Hypothalamus (tissue), 51 donors: ENCODE results near the gene RTN4R.
A peak's percentile ranks its signal among the peaks of the same experiment; 100 is the strongest.
"Not testable (repeated sequence)": the region's sequence is repeated elsewhere in the genome, so short reads cannot be mapped to it uniquely, and the experiment has no call there.

Experiments used
- DNase-seq, 51 donors: peaks; one replicate each; lab custom pipeline; 2025; lab: John Stamatoyannopoulos, UW

The RTN4R gene

GRCh38 chr22:20290045-20290392 is 21.9 kb upstream of the RTN4R start:
- no peak for DNase-seq

DNA sequence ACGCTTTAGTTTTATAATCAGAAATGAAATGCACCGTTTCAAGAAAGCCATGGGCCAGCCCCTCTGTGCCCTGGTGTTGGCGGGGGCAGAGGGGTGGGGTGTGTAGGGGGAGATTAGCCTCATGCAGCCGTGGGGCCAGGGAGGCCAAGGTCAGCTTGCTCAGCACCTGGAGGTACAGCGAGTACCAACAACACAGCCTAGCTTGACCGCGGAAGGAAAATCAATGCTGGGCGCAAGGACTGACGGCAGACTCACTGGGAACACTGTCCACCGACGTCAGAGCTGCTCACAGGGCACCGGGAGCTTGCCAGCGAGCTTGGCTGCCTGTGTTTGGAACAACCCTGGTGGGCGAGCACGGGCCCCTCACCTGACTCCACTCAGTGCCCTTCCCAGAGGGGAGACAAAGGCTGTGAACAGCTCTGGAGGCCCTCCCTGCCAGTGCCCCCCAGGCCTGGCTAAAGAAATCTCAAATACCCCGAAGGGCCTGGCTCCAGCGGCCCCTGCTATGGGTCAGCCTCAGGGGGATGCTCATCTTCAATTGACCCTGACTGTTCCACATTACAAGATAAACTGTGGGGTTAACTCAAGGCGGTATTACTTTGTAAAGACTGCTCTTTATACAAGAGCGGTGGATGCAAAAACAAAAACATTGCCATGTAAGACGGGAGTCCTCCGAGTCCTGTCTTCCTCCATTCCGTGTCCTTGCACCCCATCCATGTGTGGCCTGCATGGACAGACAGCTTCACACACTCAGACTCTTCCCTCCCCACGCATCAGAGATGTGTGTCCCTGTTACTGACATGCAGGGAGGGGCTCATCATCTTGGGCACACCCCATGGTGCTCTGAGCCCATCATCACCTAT is 21.3 kb upstream of the RTN4R start:
- not testable (repeated sequence) for DNase-seq

- DNase-seq: not testable (repeated sequence)
These were observed 18.8 kb upstream of the RTN4R start for GRCh38 chr22:20286784-20287423.

DNA sequence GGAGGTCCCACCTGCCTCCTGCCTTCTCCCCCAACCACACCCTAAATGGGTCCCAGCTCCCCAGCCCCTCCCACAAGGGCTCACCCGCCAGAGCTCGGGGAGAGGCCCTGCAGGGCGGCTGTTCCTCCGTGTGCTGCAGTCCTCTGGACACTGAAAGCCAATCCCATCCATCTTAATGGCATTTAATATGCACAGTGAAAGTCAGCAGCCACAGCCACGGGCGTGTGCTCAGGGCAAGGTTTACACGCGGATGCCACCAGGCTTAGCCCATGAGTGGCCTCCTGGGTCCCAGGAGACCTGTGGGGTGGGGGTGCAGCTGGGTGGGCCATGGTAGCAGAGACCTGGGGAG is 18.2 kb upstream of the RTN4R start:
- DNase-seq: not testable (repeated sequence)

GRCh38 chr22:20285473-20286311 is 17.6 kb upstream of the RTN4R start:
- DNase-seq: peak in 48 of 51 donors; percentile 15 to 89 (median 59)

- DNase-seq: no peak
These were observed 16.5 kb upstream of the RTN4R start for GRCh38 chr22:20284471-20285086.

DNA sequence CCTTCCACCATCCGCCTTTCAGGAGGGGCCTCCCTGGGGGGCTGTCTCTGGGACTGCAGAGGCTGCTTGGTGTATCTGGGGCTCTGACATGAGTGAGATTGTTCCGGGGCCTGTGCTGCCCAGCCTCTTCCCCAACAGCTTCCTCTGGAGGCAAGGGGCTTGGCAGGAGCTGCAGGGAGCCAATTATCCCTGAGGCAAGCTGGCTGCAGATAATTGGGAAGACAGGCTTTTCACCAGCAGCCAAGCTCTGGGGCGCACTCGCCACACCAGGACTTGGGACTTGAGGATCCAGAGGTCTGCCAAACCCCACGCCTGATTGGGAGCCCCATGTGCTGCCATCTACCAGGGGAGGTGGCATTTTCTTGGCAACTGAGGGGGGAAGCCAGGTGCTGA is 15.6 kb upstream of the RTN4R start:
- DNase-seq: no peak

DNA sequence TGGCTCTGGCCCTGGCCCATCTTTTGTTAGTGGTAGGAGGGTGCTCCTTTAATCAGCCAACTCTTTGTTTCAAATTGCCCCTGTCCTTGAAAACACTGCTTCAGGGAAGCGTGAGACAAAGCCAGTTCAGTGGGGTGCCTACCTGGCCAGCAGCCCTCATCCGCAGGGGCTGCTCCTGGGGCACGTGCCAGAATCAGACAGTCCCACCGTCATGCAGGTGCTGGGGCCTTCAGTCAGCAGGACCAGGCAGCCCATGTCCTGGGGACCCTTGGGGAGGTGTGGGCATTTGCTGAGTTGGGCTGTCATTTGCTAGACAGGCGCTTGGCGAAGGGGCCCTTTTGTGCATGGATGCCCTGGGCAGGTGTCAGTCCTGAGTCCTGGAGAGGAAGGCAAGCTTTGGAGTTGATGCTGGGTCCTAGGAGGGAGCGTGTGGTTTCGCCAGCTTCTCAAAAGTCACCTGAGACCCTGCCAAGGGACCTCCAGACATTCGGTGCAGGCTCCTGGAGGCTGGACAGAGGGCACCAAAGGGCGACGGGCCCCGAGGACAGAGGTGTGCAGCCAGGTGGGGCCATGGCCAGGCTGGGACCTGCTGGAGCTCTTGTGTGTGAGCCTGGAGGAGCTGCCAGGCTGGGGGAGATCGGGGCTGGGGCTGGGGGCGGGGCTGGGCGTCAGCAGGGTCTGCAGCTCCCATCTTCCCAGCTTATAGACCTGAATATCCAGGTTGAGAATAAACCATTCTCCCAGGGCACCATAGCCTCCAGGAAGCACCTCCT is 15.0 kb upstream of the RTN4R start:
- no peak for DNase-seq

GRCh38 chr22:20281891-20282290 is 13.8 kb upstream of the RTN4R start:
- no peak for DNase-seq

DNA sequence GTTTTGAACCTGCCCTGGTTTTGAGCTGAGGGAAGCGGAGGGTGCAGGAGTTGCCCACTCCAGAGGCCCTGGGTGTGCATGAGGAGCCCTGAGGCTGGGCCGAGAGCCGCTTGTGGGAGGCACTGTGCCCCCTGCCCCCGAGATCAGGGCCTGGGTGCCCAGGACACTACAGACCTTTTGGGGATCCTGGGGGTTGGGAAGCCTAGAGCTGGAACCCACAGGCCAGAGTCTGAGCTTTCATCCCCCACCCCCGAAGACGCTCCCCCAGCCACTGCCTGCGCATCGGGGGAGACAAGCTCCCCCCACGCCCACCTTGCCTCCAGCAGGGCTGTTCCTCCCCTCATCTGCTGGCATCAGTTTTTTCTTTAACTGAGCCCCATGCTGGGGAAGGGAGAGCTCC is 13.4 kb upstream of the RTN4R start:
- DNase-seq: not testable (repeated sequence)

DNA sequence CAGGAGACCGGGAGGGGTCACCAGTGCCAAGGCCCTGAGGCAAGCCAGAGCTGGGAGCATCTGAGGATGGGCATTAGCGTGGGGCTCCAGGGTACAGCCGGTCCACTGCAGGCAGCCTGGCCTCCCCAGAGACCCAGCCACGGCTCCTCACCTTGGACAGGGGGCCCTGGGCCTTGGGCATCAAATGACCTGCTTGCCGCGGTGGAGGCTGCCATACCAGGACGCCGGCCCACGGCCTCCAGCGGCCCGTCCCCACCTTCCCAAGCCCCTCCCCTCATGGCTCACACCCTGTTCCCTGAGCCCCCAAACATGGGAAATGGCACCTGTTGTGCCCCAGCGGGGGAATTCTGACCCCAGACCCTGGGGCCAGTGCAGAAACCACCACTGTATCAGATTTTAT is 12.7 kb upstream of the RTN4R start:
- DNase-seq: no peak

DNA sequence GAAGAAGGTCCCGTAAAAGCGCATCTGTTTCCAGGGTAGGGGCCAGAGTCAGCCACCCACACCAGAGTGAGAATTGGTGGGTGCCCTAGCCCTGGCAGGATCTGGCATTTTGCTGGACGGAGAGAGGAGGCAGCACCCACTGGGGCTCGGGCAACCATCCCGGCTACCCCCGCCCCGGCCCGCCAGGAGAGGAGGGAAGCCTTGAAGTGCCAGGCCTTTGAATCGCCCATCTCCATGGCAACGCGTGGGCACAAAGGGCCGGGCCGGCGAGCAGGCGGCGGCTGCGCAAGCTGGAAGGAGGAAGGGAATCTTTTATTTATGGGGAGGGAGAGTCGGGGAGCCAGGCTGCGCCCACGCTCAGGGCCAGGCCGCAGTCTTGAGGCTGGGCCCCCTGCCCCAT is 12.0 kb upstream of the RTN4R start:
- DNase-seq: peak in 32 of 51 donors; percentile 4 to 66 (median 44)

DNA sequence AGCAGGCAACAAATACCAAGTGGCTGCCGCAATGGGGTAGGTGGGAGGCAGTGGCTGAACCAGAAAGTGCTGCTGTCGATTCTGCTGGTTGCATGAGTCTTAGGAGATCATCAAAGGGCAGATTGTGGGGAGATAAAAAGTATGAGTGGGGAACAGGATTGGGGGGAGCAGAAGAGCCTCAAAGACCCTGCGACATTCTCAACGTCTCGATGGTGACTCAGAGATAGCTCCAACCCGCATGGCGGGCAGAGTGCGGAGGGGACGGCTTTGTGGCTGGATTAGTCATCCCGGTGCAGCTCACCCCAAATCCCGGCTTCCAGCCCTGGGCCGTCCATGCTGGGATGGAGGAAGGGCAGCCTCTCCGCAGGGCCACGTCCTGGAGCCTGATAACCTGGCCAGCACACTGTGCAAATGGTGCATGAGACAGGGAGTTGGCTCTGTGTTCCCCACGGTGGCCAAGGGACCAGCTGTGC is 11.6 kb upstream of the RTN4R start:
- DNase-seq: no peak

DNA sequence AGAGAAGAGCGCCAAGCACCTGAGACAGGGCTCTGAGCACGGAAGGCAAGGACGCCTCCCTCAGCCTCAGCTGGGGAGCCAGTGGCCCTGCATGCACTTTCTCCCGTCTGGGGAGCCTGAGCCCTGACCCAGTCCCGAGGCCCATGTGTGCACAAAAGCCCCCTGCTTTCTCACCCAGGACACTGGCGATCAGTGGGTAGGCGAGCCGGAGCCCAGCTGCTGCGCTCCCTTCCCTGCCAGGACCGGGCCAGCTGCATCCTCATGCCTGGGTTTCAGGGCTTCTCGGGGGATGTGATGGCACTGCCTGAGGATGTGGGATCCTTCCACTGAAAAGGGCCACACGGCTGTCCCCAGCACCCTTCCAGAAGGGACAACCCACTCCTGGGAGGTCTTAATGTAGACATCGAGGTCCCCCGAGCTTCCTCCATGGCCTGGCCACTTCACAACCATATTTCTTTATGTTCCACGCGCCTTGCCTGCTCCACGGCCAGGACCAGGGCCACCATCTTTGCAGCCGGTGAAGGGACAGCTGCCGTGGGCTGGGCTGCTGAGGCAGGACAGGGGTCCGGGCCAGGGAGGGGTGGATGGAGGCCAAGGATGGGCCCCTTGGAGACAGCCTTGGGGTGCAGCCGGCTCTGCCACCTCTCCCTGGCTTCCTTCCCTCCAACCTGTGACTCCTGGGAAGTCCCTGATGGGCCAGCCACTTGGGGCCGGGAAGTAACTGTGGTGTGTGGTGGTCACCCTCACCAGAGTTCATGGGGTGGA is 10.8 kb upstream of the RTN4R start:
- not testable (repeated sequence) for DNase-seq

GRCh38 chr22:20277936-20278635 is 10.0 kb upstream of the RTN4R start:
- DNase-seq: not testable (repeated sequence)

GRCh38 chr22:20276468-20276867 is 8.3 kb upstream of the RTN4R start:
- no peak for DNase-seq

DNA sequence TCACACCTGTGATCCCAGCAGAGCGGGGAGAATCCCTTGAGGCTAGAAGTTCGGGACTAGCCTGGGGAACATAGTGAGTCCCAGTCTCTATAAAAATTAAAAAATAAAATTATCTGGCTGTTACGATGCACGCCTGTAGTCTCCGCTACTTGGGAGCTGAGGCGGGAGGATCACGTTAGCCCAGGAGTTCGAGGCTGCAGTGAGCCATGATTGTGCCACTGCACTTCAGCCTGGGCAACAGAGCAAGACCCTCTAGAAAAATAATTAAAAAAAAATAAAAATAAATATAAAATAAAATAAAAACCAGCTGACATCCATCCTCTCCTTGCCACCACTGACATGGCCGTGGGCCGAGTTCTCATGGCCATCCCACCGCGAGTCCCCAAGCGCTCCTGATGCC is 7.7 kb upstream of the RTN4R start:
- DNase-seq: no peak

DNA sequence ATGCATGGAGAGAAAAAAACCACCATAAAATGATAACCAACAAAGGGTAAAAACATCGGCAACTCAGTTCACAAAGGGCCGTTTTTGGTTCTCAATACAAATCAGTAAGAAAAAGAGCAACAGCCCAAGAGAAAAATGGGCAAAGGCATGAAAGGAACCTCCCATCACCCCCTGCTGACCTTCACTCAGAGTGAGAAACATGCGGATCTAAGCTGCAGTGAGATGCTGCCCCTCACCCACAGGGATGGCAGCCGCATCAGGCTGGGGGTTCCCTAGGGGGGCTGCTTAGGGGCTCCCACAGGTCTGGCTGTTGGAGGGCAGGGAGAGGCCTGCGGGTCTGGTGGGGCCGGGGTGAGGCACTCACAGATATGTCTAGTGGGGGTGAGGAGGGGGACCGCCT is 7.2 kb upstream of the RTN4R start:
- DNase-seq: not testable (repeated sequence)

DNA sequence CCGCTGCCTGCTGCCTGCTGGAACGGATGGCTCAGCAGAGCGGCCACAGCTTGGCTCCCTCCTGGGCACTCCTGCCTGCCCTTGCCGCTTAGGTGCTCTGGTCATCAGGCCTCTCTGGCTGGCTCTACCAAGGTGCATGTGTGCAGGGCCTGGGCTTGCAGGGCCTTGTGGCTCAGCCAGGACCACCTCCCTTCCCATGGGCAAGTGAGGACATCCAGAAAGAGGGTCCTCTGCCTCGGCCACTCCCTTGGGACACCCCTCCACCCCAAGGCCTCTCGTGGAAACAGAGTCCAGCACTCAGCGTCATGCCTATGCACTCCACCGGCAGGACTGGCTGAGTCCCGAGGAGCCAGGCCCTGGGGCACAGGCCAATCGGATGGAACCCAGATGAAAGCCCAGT is 6.3 kb upstream of the RTN4R start:
- DNase-seq: not testable (repeated sequence)
